A673 (cell line): ENCODE results near the gene GRAPL. TPM values are rescaled to one million over a fixed set of nuclear protein-coding genes. Genes with fewer than 3 reads are reported as not detected.
A peak's percentile ranks its signal among the peaks of the same experiment; 100 is the strongest.
"Not testable (repeated sequence)": the region's sequence is repeated elsewhere in the genome, so short reads cannot be mapped to it uniquely, and the experiment has no call there.

Experiments
- Bru-seq: library from RNA; stranded (reverse); fragments of 400-500 nt; gene quantifications from one replicate; lab custom pipeline; 2021; lab: Mats Ljungman, UMichigan
- BruChase-seq, 2 experiments: library from RNA; stranded (reverse); fragments of 400-500 nt; gene quantifications; one replicate each; lab custom pipeline; 2021; lab: Mats Ljungman, UMichigan
- BruUV-seq: library from RNA; stranded (reverse); fragments of 400-500 nt; replicated peaks from 2 replicates; lab custom pipeline; 2021; lab: Mats Ljungman, UMichigan
- CTCF ChIA-PET: fragments of 300-600 bp; sonication (Branson Sonifier 250); formaldehyde crosslinking; loops from one replicate; lab custom pipeline; 2022; ENCODE audit warnings: antibody characterized with exemption; lab: Charles Lee
- POLR2A ChIA-PET: fragments of 300-600 bp; sonication (Branson Sonifier 250); formaldehyde crosslinking; loops from one replicate; lab custom pipeline; 2022; ENCODE audit warnings: antibody characterized with exemption; ENCODE audit not compliant: low non-redundant PET; lab: Charles Lee
- DNase-seq: peaks from one replicate; pipeline ENCODE4 v3.0.0-alpha.2; 2015; ENCODE audit warnings: low spot score
- H3K27ac ChIP-seq: fragments of 200-600 bp; sonication (generic); 2 replicates; pipeline ENCODE4 v1.5.1; 2016; ENCODE audit warnings: mixed run types, low read depth, mild to moderate bottlenecking, mixed read lengths, antibody characterized with exemption, low read length; ENCODE audit not compliant: poor library complexity, severe bottlenecking
- H3K27me3 ChIP-seq: fragments of 200-600 bp; sonication (generic); replicated peaks from 2 replicates; pipeline ENCODE4 v1.6.1; 2017; ENCODE audit warnings: mixed run types, low read depth, mild to moderate bottlenecking, mixed read lengths, antibody characterized with exemption, low read length; ENCODE audit not compliant: insufficient read depth, poor library complexity
- H3K36me3 ChIP-seq: fragments of 200-600 bp; sonication (generic); 2 replicates; pipeline ENCODE4 v1.6.1; 2016; ENCODE audit warnings: mixed run types, mild to moderate bottlenecking, mixed read lengths, antibody characterized with exemption, low read length; ENCODE audit not compliant: insufficient read depth, poor library complexity, severe bottlenecking
- H3K4me1 ChIP-seq: fragments of 200-600 bp; sonication (generic); 2 replicates; pipeline ENCODE4 v1.6.1; 2017; ENCODE audit warnings: mixed run types, mild to moderate bottlenecking, mixed read lengths, antibody characterized with exemption, low read length; ENCODE audit not compliant: insufficient read depth, poor library complexity, severe bottlenecking
- H3K4me3 ChIP-seq: fragments of 200-600 bp; sonication (generic); 2 replicates; pipeline ENCODE4 v1.5.1; 2016; ENCODE audit warnings: low read depth, mixed run types, mild to moderate bottlenecking, mixed read lengths, low read length; ENCODE audit not compliant: poor library complexity, severe bottlenecking
- H3K9me3 ChIP-seq: fragments of 200-600 bp; sonication (generic); 2 replicates; pipeline ENCODE4 v1.6.1; 2016; ENCODE audit warnings: mixed run types, low read depth, mild to moderate bottlenecking, mixed read lengths, antibody characterized with exemption, low read length; ENCODE audit not compliant: poor library complexity, severe bottlenecking
- intact Hi-C: fragments of 100-400 bp; cut with micrococcal nuclease; formaldehyde crosslinking; loops from one replicate; pipeline ENCODE4 v1.10.0; 2022; ENCODE audit not compliant: unreplicated experiment
- long read RNA-seq: library from polyadenylated mRNA; stranded (forward); transcript quantifications from one replicate; pipeline ENCODE4 v2.0.0, GENCODE V29; 2022
- total RNA-seq: library from RNA; stranded (reverse); gene quantifications from 2 replicates; pipeline ENCODE4 v1.2.3, GENCODE V29; 2021

Gene GRAPL
- total RNA-seq, result not detected in 2 replicates
- not detected for Bru-seq, nascent RNA
- percentile 8 among the genes with signal in this experiment for BruChase-seq, experiment 1, labeled RNA remaining after a 2-hour chase
- BruChase-seq, experiment 2, labeled RNA remaining after a 6-hour chase, result not detected
- long read RNA-seq, result 0 reads

DNA sequence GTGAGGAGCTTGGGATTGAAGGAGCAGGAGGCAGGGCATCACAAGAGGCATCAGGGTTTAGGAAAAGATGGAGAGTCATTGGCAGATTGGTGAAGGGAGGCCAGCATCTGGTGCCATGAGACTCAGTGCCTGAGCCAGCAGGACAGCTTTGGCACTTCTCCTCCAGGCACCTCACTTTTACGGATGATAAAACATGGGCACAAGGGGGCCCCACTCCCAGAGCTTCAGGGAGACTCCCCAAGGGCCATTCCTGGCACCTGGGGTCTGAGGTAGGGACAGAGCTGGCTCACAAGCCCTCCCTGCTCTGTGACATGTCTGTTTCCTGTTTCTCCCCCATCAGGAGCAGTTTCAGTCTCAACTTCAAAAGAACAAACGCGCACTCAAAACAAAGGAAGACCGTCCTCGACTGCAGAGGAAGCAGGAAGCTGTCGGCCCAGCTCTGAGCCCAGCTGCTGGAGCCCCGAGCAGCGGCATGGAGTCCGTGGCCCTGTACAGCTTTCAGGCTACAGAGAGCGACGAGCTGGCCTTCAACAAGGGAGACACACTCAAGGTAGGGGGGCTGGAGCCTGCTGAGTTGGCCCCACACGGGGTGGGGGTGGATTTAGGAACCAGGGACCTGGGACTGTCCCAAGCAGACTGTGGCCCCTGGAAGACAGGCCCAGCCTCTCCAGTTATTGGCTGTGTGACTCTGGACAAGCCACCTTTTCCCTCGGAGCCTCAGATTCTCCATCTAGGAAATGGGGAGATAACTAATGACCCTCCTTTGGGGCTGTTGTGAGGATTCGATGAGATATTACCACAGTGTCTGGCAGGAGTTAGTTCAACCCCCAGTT, at the start of gene GRAPL:
Gene GRAPL (plus strand): TSS at position 442 of the 833 bp plus-strand sequence. CDS start 31 bp downstream, at position 473.
- H3K4me3 ChIP-seq, CTCF ChIA-PET, H3K9me3 ChIP-seq, H3K36me3 ChIP-seq, intact Hi-C loops, H3K27ac ChIP-seq, DNase-seq, H3K27me3 ChIP-seq, BruUV-seq, H3K4me1 ChIP-seq, POLR2A ChIA-PET: not testable (repeated sequence)

DNA sequence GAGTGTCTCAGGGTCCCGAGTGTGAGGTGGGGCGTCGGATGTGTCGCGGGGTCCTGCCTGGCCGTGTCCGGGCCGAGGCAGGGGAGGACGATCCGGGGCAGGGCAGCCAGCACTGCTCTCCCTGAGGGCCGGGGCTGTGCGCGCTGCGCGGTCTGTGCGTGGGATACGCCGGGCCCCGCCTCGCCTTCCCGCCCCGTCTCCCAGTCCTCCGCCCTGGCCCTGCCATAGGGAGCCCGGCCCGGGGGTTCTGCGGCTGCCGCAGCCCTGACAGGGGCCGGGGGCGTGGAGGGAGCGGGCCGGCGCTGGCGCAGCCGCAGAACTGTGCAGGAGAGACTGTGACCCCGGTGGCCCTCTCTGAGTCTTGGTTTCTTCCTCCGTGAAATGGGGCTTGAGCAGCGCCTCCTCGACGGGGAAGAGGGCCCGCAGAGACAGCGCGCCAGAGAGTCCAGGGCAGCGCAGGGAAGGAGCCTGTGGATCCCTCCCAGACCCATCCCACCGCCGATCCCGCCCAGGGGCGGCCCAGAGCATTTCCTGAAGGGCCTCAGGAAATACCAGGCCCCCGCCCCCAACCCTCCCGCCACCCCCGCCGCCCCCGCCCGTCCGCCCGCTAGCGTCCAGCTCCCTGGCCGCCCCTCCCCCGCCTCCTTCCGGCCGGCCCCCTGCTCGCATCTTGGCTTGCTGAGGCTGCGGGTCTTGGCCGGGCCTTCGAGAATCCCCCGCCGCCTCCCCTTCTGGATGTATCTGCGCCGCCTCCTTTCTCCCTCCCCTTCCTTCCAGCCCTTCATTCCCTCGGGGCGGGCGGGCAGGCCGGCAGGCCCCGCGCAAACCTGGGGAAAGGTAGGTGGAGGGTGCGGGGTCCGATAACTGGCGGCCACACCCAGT, 38.3 kb upstream of the GRAPL start:
- H3K4me1 ChIP-seq, H3K9me3 ChIP-seq, H3K36me3 ChIP-seq, intact Hi-C loops, H3K27me3 ChIP-seq, H3K4me3 ChIP-seq, H3K27ac ChIP-seq, BruUV-seq, POLR2A ChIA-PET, CTCF ChIA-PET, DNase-seq: not testable (repeated sequence)

DNA sequence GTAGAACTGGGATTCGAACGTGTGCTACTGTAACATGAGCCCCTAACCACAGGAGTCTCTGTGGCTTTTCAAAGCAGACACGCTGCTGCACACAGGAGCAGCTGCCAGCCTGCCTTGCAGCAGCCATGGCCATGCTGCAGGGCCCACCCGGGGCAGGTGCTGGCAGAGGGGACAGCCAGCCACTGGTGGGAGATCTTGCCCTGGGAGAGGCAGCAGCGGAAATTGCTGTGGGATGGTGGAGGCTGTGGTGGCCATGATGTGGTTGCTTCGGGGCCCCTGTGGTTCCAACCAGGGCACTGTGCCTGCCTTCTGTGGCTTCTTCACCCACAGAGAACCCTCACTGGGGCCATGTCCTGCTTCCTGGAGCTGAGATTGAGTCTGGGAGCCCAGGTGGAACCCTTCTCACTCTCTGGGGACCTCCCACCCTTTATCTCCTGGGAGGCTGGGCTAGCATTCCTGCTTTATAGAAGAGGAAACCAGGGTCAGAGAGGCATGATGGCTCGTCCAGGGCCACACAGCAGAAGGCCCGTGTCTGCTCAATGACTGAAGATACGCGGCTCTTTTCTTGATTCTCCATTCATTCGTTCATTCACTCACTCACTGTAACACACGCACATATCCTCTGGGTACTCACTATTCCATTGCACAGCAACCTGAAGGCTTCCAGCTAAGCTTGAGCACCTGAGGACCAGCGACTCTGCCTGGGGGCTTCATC, 37.2 kb upstream of the GRAPL start:
- BruUV-seq, result not testable (repeated sequence)

DNA sequence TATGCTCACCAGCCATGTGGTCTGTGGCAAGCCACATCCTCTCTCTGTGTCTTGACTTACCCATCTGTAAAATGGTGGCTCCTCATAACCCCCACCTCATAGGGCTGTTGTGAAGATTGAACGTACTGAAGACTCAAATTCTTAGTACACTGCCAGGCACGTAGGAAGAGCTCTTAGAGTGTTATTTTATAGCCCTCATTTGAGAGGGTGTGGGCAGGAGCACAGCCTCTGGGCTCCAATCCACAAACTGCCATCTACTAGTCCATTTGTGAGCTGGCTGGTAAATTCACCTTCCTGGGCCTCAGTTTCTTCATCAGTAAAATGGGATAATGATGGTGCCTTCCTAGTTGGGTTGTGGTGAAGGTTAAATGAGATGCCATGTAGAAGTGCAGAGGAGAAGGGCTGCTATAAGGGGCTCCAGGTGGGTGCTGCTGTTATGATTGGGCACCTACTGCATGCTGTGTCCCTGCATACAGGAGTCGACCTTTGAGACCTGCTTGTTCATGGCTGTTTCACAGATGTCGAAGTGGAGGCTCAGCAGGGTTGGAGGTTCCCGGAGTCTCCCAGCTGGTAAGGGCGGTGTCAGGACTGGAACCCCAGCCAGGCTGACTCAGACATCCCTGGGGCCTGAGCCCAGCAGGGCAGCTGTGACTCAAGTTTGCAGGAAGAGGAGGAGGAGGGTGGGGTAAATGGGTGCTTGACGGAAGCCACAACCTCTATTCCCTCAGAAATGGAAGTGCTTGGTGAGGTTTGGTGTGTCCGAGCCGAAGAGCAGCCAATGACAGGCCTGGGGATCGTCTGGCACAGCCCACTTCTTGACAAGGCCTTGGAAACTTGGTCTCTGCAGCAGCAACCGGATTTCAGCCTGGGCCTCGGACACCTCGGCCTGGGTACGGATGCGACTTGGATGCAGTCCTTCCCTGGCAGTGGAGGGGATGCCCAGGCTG, 34.4 kb upstream of the GRAPL start:
- H3K4me3 ChIP-seq, CTCF ChIA-PET, H3K36me3 ChIP-seq, POLR2A ChIA-PET, H3K4me1 ChIP-seq, BruUV-seq, H3K9me3 ChIP-seq, H3K27me3 ChIP-seq, intact Hi-C loops, H3K27ac ChIP-seq: not testable (repeated sequence)
- DNase-seq, result peak; percentile 0

More for the DNA sequence above, 37.2 kb upstream of the GRAPL start:
- DNase-seq, intact Hi-C loops, H3K36me3 ChIP-seq, H3K4me1 ChIP-seq, CTCF ChIA-PET, H3K4me3 ChIP-seq, H3K27ac ChIP-seq, POLR2A ChIA-PET, H3K27me3 ChIP-seq, H3K9me3 ChIP-seq: not testable (repeated sequence)

DNA sequence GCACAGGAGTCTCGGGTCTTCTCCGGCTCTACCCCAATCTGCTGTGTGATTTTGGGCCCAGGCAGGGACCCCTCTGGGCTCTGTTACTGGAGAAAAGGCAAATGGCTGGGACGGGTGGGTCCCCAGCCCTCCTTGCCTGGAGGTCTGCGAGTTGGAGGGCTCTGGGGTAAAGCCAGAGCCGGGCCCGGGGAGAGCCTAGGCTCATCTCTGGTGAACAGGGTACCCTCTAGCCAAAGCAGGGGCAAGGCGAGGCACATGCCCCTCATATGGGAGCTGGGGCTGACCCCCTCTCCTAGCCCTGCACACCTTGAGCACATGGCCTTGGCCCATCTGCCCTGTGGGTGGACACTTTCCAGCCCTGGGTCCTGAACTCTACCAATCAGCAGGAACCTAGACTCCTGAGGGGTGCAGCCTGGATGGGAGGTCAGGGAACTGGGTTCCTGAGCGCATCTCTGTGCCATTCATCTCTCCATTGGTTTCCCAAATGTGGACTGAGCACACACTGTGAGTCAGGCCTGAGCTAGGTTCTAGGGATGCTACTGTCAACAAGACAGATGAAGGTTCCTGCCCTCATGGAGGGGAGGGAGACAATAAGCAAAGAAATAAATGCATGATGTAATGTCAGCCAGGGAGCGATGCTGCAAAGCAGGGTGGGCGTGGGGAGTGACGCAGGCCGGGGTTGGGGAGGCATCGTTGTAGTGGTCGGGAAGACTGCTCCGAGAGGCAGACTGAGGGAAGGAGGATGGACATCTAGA, 33.5 kb upstream of the GRAPL start:
- H3K27me3 ChIP-seq, intact Hi-C loops, DNase-seq, H3K4me3 ChIP-seq, CTCF ChIA-PET, H3K4me1 ChIP-seq, BruUV-seq, H3K36me3 ChIP-seq, POLR2A ChIA-PET, H3K9me3 ChIP-seq, H3K27ac ChIP-seq: not testable (repeated sequence)

DNA sequence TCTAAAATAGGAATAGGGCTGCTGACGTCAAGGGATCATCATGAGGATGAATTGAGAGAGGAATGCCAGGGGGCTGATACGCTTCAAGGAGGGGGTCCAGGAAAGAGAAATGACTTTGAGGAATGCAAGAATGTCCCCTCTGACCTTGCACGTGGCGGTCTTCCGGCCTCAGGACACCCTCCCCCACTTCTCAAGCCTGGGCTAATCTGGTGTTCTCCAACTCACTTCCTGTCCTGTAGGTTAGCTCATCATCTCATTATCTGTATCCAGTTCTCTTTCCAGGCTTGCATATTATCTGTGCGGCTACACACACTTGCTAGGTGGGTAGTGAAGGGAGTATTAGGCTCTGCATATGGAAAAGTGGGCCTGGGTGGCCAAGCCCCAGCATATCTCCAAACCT, 18.9 kb upstream of the GRAPL start:
- BruUV-seq, H3K4me3 ChIP-seq, H3K27ac ChIP-seq, H3K27me3 ChIP-seq, CTCF ChIA-PET, H3K9me3 ChIP-seq, POLR2A ChIA-PET, H3K36me3 ChIP-seq, H3K4me1 ChIP-seq, intact Hi-C loops: not testable (repeated sequence)
- DNase-seq, result peak; percentile 0
